Measurements from ENCODE around the gene MAPKAPK3.
"Not testable (repeated sequence)": the region's sequence is repeated elsewhere in the genome, so short reads cannot be mapped to it uniquely, and the experiment has no call there.

The MAPKAPK3 gene

GRCh38 chr3:50687916-50688315, 71.0 kb downstream of the MAPKAPK3 start:
- no peak overlapping the region for H3K9ac ChIP-seq (ENCODE audit: low read length)
- no peaks in the 10 kb centered on the region for H3K4me1 ChIP-seq (ENCODE audit: insufficient read depth, low read length)
- no peak overlapping the region for H3K4me3 ChIP-seq (ENCODE audit: low read depth in 1 of 2, low read length in 2 of 2)
- no peaks in the 10 kb centered on the region for H3K27me3 ChIP-seq (ENCODE audit: control insufficient read depth in 1 of 2, insufficient read depth in 2 of 2, low read length in 2 of 2)
- no peaks in the 10 kb centered on the region for H3K9me3 ChIP-seq (ENCODE audit: low read length)
- H3K27ac ChIP-seq (ENCODE audit: low read depth, low read length), result no peak overlapping the region
- H3K36me3 ChIP-seq (ENCODE audit: insufficient read depth, low read length), result no peaks in the 10 kb centered on the region

- H3K9me3 ChIP-seq (ENCODE audit: low read length); H3K4me1 ChIP-seq (ENCODE audit: insufficient read depth, low read length); H3K27ac ChIP-seq (ENCODE audit: low read depth, low read length); H3K36me3 ChIP-seq (ENCODE audit: insufficient read depth, low read length); H3K9ac ChIP-seq (ENCODE audit: low read length); H3K4me3 ChIP-seq (ENCODE audit: low read depth in 1 of 2, low read length in 2 of 2); H3K27me3 ChIP-seq (ENCODE audit: control insufficient read depth in 1 of 2, insufficient read depth in 2 of 2, low read length in 2 of 2): not testable (repeated sequence)
Observed at GRCh38 chr3:50688602-50689001, 71.7 kb downstream of the MAPKAPK3 start.

- H3K9me3 ChIP-seq (ENCODE audit: low read length), result no peaks in the 10 kb centered on the region
- H3K4me1 ChIP-seq (ENCODE audit: insufficient read depth, low read length), result no peaks in the 10 kb centered on the region
- no peak overlapping the region for H3K9ac ChIP-seq (ENCODE audit: low read length)
- H3K36me3 ChIP-seq (ENCODE audit: insufficient read depth, low read length), result no peaks in the 10 kb centered on the region
- no peak overlapping the region for H3K27ac ChIP-seq (ENCODE audit: low read depth, low read length)
- H3K4me3 ChIP-seq (ENCODE audit: low read depth in 1 of 2, low read length in 2 of 2), result no peak overlapping the region
- H3K27me3 ChIP-seq (ENCODE audit: control insufficient read depth in 1 of 2, insufficient read depth in 2 of 2, low read length in 2 of 2), result no peaks in the 10 kb centered on the region
Observed at GRCh38 chr3:50689558-50689957, 72.6 kb downstream of the MAPKAPK3 start.

- H3K9me3 ChIP-seq (ENCODE audit: low read length), result no peaks in the 10 kb centered on the region
- no peaks in the 10 kb centered on the region for H3K27me3 ChIP-seq (ENCODE audit: control insufficient read depth in 1 of 2, insufficient read depth in 2 of 2, low read length in 2 of 2)
- H3K36me3 ChIP-seq (ENCODE audit: insufficient read depth, low read length), result no peaks in the 10 kb centered on the region
- H3K9ac ChIP-seq (ENCODE audit: low read length), result no peak overlapping the region
- no peak overlapping the region for H3K27ac ChIP-seq (ENCODE audit: low read depth, low read length)
- H3K4me1 ChIP-seq (ENCODE audit: insufficient read depth, low read length), result no peaks in the 10 kb centered on the region
- H3K4me3 ChIP-seq (ENCODE audit: low read depth in 1 of 2, low read length in 2 of 2), result no peak overlapping the region
Observed at GRCh38 chr3:50695031-50695430, 78.1 kb downstream of the MAPKAPK3 start.

GRCh38 chr3:50696276-50696675, 79.3 kb downstream of the MAPKAPK3 start:
- H3K4me1 ChIP-seq (ENCODE audit: insufficient read depth, low read length), result no peaks in the 10 kb centered on the region
- no peak overlapping the region for H3K27ac ChIP-seq (ENCODE audit: low read depth, low read length)
- H3K27me3 ChIP-seq (ENCODE audit: control insufficient read depth in 1 of 2, insufficient read depth in 2 of 2, low read length in 2 of 2), result no peaks in the 10 kb centered on the region
- H3K36me3 ChIP-seq (ENCODE audit: insufficient read depth, low read length), result no peaks in the 10 kb centered on the region
- H3K9ac ChIP-seq (ENCODE audit: low read length), result no peak overlapping the region
- no peak overlapping the region for H3K4me3 ChIP-seq (ENCODE audit: low read depth in 1 of 2, low read length in 2 of 2)
- H3K9me3 ChIP-seq (ENCODE audit: low read length), result no peaks in the 10 kb centered on the region

GRCh38 chr3:50698269-50698668, 81.3 kb downstream of the MAPKAPK3 start:
- Histone ChIP-seq H3K36me3 (ENCODE audit: insufficient read depth, low read length) (no peaks in the 10 kb centered on the region), H3K9me3 (ENCODE audit: low read length) (no peaks in the 10 kb centered on the region), H3K27ac (ENCODE audit: low read depth, low read length) (no peak overlapping the region), H3K4me3 (ENCODE audit: low read depth in 1 of 2, low read length in 2 of 2) (no peak overlapping the region), H3K27me3 (ENCODE audit: control insufficient read depth in 1 of 2, insufficient read depth in 2 of 2, low read length in 2 of 2) (no peaks in the 10 kb centered on the region), H3K9ac (ENCODE audit: low read length) (no peak overlapping the region), H3K4me1 (ENCODE audit: insufficient read depth, low read length) (no peaks in the 10 kb centered on the region)

All from muscle layer of colon (tissue), 2 donors.